NCI-H524 (cell line): ENCODE results near the gene OPN1SW.
A peak's percentile ranks its signal among the peaks of the same experiment; 100 is the strongest.

Experiments used
- DNase-seq, 2 experiments: peaks; one replicate each; lab custom pipeline; 2025; lab: John Stamatoyannopoulos, UW

OPN1SW gene

GRCh38 chr7:128775744-128776474 lies at the start of gene OPN1SW:
Gene OPN1SW, minus strand, starts transcription at chr7:128775794. Its CDS starts 13 bp downstream, at chr7:128775781.
- DNase-seq = no peak

- DNase-seq = no peak
Observed at GRCh38 chr7:128821724-128822123, 46.1 kb upstream of the OPN1SW start.

GRCh38 chr7:128818694-128819093 lies 43.1 kb upstream of the OPN1SW start:
- no peak for DNase-seq

GRCh38 chr7:128815289-128815942 lies 39.8 kb upstream of the OPN1SW start:
- DNase-seq = no peak

GRCh38 chr7:128814499-128814898 lies 38.9 kb upstream of the OPN1SW start:
- DNase-seq = peak in 1 of 2 experiments; percentile 71

GRCh38 chr7:128812514-128813168 lies 37.0 kb upstream of the OPN1SW start:
- DNase-seq = no peak

GRCh38 chr7:128811631-128812430 lies 36.2 kb upstream of the OPN1SW start:
- DNase-seq = no peak

GRCh38 chr7:128810997-128811396 lies 35.4 kb upstream of the OPN1SW start:
- no peak for DNase-seq

GRCh38 chr7:128810473-128810872 lies 34.9 kb upstream of the OPN1SW start:
- no peak for DNase-seq

GRCh38 chr7:128809363-128809762 lies 33.8 kb upstream of the OPN1SW start:
- DNase-seq = no peak

GRCh38 chr7:128807191-128807590 lies 31.6 kb upstream of the OPN1SW start:
- DNase-seq = no peak

GRCh38 chr7:128805225-128805624 lies 29.6 kb upstream of the OPN1SW start:
- no peak for DNase-seq

- no peak for DNase-seq
Observed at GRCh38 chr7:128804484-128804883, 28.9 kb upstream of the OPN1SW start.

GRCh38 chr7:128801667-128802418 lies 26.2 kb upstream of the OPN1SW start:
- DNase-seq = no peak

GRCh38 chr7:128801003-128801402 lies 25.4 kb upstream of the OPN1SW start:
- no peak for DNase-seq

GRCh38 chr7:128800567-128800966 lies 25.0 kb upstream of the OPN1SW start:
- no peak for DNase-seq

GRCh38 chr7:128799451-128799850 lies 23.9 kb upstream of the OPN1SW start:
- no peak for DNase-seq

- DNase-seq = no peak
Observed at GRCh38 chr7:128796327-128796726, 20.7 kb upstream of the OPN1SW start.

- DNase-seq = no peak
Observed at GRCh38 chr7:128795129-128795528, 19.5 kb upstream of the OPN1SW start.

GRCh38 chr7:128794436-128794835 lies 18.8 kb upstream of the OPN1SW start:
- no peak for DNase-seq

- peak in 1 of 2 experiments; percentile 4 for DNase-seq
Observed at GRCh38 chr7:128794020-128794419, 18.4 kb upstream of the OPN1SW start.

- DNase-seq = no peak
Observed at GRCh38 chr7:128793181-128793547, 17.6 kb upstream of the OPN1SW start.
